HG03064 (cell line): ENCODE data around the gene ALS2CL.

Experiments used
- ATAC-seq: cut with Tn5 transposase; IDR thresholded peaks from one replicate; pipeline ENCODE4 v1.9.1; 2021; ENCODE audit warnings: low read depth; ENCODE audit not compliant: unreplicated experiment

Gene ALS2CL

DNA sequence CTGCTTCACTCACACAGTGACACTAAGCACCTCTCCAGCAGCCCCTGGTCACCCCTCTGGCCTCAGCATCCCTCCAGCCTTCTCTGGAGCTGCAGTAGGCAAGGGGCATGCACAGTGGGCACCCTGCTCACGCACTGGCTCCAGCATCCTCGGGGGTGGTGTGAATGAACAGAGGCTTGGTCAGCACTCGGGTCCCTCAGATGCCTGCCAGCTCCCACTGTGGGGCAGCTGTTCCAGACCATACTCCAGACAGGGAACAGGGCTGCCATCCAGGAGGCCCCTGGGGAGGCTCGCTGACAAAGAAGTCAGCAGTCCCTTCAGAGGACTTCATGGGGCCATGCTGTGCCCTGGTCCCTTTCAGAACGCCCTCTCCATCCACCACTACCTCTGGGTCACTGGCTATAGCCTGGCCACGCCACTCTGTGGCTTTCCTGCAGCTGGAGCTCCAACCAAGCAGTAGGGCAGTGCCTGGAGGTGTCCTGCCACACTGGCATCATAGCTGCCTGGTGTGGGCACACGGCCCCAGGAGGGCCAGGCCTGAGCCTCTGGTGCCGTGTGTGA lies 26.3 kb downstream of the ALS2CL start:
- ATAC-seq, result no peak

DNA sequence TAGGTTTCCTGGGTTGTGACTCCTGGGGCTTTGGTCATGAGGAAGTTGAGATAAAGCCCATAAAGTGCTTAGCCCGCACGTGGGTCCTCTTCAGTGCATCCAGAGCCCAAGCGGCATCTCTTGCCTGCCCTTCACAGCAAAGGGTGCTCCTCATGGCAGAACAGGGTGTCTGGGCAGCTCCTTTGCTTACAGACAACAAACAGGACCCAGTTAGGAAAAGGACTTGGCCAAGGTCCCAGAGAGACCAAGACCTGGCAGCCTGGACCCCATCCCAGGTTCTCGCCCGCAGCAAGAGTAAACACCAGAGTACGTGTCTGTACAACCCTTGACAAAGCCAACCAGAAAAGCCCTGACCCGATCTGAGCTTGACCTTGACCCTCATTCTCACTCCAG lies 27.0 kb downstream of the ALS2CL start:
- no peak for ATAC-seq

DNA sequence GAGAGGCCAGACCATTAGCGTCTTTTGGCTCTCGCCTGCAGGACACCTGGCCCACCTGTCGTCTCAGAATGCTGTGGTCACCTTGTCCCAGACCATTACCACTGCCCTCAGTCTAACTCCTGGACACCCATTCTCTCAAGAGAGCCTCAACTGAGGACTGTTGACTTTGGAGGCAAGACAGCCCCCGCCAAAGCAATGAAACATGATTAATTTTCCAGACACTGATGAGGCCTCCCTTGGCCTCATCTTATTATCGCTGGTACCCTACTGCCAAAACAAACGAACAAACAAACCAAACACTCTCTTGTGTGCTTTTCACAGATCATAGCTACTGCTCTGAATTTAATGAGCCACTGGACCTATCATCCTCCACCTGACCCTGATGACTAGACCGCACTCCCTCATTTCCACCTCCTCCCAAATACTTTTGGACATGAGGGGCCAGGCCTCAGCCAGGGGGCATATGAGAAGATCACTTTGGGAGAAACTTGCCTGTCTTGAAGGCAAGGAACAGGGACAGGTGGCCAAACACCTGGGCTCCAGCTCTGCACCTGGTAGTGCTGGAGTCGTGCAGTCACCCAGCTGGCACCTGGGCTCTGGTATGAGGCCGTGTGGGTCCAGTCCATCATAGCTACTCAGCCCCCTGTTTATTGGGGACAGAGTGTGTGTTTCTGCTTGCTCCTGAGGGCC lies 27.6 kb downstream of the ALS2CL start:
- no peak for ATAC-seq

DNA sequence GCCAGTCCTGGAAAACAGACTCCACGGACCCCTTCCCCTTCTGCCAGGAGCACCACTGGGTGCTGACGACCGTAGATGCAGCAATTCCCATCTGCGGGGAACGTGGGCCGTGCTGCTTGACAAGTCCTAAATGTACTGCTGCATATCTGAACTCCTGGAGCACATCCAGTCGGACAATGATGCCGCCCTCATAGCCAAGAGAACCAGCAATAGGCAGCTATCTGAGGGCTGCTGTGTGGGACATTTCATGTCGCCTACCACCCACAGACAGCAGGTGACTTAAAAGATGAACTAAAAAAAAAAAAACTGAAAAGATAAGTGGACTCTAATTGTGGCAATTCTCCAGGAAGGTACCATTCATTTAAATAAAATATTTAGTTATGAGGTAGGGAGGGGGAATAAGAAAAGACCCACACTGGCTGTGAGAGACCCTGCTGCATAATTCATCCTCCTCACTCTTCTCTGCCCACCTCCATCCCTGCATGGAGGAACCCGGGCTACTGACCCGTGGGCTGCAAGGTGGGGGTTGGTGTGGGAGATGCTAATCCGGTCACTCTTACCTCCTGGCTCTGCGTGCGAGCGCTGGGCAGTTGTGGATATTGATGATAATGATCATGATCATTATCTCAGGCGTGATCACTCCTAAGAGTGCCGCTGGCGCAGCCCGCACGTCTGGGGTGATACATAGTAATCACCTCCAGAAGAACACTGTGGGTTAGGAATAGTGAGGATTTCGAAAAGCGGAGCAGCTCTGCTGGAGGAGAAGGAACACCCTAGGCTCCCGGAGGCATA lies 28.3 kb downstream of the ALS2CL start:
- ATAC-seq, result no peak

DNA sequence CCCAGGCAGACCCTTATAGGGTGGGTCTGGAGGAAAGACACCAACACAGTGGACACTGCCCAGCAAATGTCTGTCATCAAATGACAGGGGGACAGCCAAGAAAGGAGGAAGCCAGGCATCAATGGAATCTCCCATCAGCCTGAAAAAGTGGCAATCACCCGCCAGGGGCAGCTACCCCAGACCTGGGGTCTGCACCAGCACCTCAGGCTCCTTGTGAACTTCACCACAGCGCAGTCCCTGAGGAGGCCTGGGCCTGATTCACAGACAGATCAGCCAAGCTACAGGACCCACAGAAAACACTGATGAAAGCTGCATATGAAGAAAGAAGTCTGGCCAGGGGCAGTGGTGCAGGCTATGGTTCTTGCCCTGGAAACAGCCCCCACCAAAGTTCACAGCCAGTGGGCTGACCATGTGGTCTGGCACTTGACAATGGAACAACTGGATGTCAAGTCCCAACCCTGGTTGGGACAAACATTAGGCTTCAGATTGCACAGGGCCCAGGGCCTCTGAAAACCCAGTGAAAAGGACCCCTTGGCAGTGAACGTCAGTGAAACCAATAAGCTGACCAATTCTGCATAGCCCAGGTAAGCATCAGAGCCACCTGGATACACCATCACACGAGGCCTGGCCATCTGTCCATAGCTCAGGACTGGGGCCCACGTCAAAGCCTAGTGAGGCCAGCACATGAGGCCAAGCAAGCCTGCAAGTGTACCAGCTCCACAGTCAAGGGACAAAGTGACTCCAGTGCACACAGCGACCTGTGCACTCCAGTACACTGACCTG lies 29.1 kb downstream of the ALS2CL start:
- no peak for ATAC-seq

DNA sequence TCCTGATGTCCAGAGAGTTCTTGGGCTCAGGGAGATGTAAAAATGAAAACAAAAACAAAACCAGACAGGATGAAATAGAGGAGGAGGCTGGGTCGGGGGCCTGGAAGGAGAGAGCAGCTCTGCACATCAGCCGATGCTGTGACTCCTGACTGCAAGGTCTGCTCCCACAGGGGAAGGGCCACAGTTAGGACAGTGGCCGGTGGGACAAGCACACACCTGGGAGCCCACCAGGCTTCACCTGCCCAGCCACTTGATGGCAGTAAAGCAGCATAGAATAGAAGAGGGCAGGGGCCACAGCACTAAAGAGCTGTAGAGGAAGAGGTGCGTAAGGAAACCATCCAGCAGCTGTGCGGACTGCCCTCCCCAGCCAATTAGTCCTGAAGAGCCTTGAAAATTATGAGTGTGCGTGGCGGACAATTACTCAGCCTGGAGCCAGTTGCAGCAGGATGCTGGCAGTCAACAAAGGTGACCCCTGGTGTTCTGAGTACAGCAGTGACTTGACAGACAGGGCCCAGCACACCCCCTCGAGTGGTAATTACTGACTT lies 29.8 kb downstream of the ALS2CL start:
- ATAC-seq, result no peak

DNA sequence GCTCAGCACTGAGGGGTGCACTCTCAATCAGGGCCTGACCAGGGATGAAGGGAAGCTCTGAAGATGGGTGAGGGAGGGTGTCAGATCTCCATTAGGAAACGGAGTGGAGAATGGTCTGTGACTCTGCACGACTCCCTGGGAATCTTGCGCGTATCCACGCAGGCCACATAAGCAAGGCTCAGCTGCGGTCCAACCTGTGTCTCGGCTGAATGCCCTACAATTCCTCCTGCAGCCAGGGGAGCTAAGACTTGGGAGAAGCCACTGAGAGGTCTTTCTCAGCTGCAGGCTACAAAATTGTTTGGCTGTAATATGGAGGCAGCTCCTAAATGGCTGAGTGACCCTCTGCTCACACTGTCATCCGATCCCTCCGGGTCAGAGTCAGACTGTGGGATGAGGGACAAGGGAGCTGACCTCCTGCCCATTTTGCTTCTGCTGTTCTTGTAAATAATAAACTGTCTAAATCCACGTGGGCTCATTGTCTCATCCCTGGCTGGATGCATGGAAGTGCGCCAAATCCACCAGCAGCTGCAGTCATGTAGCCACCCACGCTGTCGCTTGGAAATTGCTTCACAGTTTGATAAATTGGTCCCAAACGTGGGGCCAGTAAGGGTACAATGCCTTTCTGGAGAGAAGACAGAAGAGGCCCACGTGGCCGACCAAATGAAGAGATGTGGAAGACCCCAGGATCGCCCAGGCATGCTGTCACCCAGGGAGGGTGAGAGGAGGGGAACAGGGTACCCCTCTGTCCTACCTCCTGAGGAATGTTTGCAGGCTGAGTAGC lies 30.5 kb downstream of the ALS2CL start:
- ATAC-seq, result no peak

DNA sequence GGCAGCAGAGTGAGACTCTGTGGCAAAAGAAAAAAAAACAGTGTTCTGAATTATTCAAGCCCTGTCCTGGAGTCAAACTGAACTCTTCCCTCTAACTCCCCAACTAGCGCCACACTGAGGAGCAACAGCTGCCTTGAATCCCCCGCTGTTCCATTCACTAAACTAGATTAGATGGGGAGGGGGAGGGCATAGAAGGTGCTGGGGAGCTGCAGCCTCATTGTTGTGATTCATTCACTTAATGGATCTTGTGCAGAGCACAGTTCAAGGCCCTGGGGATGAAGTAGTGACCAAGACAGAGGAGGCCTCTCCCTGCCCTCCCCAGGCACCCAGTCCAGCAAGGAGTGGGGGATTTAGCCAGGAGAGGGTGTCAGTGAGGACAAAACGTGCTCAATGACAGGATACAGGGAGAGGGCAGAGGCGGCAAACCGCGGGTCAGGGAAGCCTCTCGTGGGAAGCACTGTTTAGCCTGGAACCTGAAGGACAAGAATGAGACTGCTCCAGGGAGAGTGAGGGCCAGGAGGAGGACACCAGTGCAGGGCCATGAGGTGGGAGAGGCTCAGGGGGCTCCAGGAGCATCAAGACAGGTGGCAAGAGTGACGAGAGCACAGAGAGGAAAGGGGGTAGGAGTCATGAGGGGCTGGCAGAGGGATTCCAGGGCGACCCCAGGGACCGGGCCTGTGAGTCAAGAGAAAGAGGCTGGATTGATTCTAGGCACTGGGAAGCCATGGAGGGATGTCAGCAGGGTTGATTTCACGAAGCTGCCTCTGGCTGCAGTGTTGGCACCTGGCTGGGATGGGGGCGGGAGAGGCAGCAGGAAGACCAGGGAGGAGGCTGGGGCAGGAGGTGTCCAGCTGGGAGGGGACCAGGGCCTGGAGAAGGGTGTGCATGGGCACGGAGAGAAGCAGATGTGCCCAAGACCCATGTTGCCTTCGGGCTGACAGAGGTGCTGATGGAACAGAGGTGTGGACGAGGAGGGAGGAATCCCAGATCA lies 31.4 kb downstream of the ALS2CL start:
- ATAC-seq, result no peak

DNA sequence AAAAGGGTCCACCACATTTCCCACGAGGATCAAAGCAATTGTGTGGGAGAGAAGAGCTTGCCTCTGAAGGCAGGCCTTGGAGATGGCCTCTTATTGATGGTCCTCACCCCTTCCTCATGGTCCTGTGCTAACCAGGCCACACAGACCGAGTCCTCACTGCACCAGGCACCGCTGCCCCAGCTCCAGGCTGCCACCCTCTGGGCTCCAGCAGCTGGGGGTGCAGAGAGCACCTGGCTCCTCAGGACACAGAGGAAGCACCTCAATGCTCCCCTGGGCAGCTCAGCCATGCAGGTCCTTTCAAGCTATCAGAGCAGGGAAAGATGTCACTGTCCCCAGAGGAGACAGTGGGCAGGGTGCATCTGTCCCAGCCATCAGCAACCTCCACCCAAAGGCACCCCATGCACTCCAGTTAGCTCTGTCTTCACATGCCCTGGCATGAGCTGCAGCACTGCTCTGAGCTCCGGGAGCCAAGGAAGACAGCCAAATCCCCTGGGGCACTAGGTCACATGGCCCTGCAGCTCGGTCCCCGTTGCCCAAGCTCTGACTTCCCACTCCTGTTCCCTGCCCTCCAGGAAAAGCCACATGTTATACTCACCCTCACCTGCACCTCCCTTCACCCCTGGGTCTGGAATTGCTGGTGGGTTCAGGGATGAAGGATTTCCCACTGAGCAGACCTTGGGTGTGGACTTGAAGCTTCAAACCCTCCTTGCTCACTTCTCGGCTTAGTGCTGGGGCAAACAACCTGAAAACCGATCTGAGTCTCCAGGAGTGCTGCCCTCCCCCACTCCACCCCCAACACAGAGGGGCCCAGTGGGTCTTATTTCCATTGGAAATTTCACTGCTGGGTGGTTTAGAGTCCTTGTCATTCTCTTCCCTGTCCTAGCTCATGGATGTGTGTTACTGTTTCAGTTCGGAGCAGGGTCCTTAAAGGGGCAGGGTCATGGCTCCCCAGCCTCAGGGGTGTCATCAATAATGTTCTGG lies 32.6 kb downstream of the ALS2CL start:
- ATAC-seq, result no peak

DNA sequence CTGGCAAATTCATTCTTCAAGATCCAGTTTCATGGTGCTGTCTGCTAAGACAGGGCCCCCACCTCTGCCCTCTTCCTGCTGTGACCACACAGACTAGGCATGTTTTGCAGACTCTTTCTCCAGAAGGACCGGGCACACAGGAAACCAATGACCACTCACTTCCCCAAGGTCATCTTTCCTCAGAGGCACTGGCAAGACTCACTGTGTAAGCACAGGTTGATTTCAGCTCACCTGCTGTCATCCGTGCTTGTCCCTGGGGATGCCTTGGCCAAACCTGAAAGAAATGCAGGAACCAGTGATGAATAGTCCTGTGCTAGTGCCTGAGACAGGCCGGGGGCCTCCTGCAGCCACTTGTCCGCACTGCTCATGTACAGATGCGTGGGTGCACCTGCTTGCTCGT lies 33.5 kb downstream of the ALS2CL start:
- ATAC-seq, result no peak

DNA sequence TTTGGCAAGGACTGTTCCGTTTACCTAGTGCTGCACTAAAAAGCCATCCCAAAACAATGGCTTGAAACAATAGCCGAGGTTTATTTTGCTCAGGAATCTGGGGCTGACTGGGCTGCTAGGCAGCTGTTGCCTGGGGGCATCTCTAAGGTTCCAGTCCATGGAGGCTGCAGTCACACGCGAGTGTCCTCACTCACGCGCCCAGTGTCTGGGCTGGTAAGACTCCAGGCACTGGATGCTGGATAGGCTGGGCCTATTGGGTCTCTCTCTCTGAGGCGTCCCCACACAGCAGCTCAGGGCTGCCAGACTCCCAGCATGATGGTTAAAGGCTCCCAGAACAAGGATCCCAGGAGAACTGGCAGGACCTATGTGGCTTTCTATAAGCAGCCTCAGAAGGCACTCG lies 34.2 kb downstream of the ALS2CL start:
- no peak for ATAC-seq

DNA sequence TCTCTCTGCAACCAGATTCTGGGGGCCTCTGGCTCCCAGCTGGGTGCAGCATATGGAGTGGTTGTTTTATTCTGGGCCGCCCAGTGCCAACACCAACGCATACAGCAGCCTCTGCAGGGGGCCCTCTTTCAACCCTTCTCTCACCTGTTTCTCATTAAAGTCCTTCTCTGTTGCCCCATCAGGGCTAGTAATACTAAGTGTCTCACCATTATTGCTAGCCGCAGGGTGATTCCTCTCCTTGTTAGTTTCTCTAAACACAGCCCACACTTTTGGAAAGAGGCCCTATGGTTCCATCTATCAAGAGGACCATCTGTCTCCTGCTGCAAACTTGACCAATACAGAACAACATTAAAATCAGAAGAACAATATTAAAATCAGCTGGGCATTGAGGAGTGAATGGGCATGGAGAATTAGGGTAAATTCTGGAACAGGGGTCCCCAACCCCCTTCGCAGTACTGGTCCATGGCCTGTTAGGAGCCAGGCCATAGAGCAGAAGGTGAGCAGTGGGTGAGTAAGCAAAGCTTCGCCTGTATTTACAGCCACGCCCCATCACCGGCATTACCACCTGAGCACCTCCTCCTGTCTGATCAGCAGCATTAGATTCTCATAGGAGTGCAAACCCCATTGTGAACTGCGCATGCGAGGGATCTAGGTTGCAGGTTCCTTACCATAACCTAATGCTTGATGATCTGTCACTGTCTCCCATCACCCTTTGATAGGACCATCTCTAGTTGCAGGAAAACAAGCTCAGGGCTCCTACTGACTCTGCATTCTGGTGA lies 36.5 kb downstream of the ALS2CL start:
- ATAC-seq, result no peak

DNA sequence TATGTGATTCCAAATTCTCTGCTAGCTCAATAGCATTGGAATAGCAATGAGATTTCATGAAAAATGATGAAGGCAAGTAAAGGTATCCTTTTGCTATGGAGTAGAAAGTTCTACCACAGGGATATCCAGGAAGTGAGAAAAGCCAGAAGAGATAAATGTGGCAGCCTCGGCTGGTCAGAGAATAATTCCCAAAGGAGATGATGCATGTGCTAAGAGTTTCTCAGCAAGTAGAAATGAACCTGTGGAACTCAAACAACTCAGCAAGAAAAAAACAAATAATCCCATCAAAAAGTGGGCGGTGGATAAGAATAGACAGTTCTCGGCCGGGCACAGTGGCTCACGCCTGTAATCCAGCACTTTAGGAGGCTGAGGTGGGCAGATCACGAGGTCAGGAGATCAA lies 38.2 kb downstream of the ALS2CL start:
- ATAC-seq, result no peak

DNA sequence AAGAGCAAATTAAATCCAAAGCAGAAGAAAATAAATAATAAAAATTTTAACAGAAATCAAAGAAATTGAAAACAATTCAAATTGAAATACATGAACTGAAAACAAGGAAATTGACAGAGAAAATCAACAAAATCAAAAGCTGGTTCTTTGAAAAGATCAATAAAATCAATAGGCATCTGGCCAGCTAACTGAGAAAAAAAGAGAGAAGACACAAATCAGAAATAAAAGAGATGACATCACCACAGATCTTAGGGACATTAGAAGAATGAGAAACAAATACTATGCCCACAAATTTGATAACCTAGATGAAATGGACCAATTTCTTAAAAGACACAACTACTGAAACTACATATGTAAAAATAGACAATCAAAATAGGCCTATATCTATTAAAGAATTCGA lies 42.4 kb downstream of the ALS2CL start:
- no peak for ATAC-seq

DNA sequence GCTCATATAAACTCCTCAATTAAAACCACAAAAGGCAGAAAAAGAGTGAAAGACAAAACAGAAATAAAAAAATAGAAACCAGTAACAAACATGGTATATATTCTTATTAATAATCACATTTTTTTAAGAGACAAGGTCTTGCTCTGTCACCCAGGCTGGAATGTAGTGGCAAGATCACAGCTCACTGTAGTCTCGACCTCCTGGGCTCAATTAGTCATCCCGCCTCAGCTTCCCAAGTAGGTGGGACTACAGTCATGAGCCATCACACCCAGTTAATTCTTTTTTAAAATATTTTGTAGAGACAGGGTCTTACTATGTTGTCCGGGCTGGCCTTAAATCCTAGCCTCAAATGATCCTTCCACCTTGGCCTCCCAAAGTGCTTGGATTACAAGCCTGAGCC lies 44.0 kb downstream of the ALS2CL start:
- no peak for ATAC-seq

DNA sequence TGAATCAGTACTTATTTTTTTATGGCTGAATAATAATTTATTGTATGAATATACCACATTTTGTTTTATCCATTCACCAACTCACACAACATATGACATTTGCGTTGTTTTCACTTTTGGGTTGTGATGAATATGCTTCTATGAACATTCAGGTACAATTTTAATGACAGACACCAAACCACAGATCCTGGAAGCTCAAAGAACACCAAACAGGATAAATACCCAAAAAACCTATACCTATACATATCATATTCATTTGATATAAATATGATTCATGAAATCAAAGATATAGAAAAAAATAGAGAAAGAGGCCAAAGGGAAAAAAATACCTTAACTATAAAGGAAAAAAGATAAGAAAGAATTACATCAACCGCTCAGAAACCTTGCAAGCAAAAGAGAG lies 45.4 kb downstream of the ALS2CL start:
- no peak for ATAC-seq

DNA sequence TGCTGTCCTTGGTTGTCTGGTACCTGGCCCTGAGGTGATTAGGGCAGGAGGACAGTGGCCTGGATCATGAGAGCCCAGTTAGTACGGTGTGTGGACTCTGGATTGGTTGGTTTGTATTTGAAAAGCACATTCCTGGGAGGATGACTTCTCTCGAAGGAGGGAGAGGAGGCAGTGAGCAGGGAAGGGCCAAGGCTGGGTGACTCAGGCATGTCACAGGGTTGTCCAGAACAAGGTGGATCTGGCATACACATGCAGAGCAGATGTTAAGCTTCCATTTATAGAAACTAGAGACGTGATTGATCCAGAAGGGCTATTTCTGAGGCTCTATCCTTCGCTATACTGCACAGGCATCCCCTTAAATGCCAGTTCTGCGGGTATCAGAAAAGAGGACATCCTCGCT lies 46.8 kb downstream of the ALS2CL start:
- ATAC-seq, result no peak
